Lung (tissue), 12 donors: ENCODE results near the gene STIM2. TPM values are rescaled to one million over a fixed set of nuclear protein-coding genes. Genes with fewer than 3 reads are reported as not detected.

Experiments used
- ATAC-seq: fragments of 200-7000 bp; cut with Tn5 transposase; one replicate; pipeline ENCODE4 v1.9.1; 2020; ENCODE audit warnings: moderate number of reproducible peaks; ENCODE audit not compliant: insufficient read depth, low FRiP score
- DNase-seq, 3 donors: peaks; one replicate each; pipeline ENCODE4 v3.0.0-alpha.2; 2013 to 2017
- H3K27ac ChIP-seq, 2 donors: one replicate each; pipeline ENCODE4 v1.5.1; 2013; ENCODE audit warnings: mild to moderate bottlenecking in 2 of 2, moderate library complexity in 2 of 2, control low read depth in 1 of 2, inconsistent platforms in 1 of 2, low read depth in 1 of 2, low read length in 1 of 2
- H3K27me3 ChIP-seq, 3 donors: one replicate each; pipeline ENCODE4 v1.5.1; 2013; ENCODE audit warnings: low read length in 2 of 3; ENCODE audit not compliant: control insufficient read depth in 3 of 3, insufficient read depth in 3 of 3
- H3K36me3 ChIP-seq, 4 donors: one replicate each; pipeline ENCODE4 v1.5.1; 2013; ENCODE audit warnings: low read length in 4 of 4, mild to moderate bottlenecking in 1 of 4, moderate library complexity in 1 of 4; ENCODE audit not compliant: control insufficient read depth in 4 of 4, insufficient read depth in 4 of 4
- H3K4me1 ChIP-seq, 5 donors: one replicate each; pipeline ENCODE4 v1.5.1; 2013; ENCODE audit warnings: low read length in 5 of 5, mild to moderate bottlenecking in 2 of 5, moderate library complexity in 1 of 5; ENCODE audit not compliant: control insufficient read depth in 5 of 5, insufficient read depth in 5 of 5
- H3K4me3 ChIP-seq: one replicate; pipeline ENCODE4 v1.5.1; 2013; ENCODE audit warnings: mild to moderate bottlenecking, control low read depth, moderate library complexity
- H3K9ac ChIP-seq, 2 donors: one replicate each; pipeline ENCODE4 v1.5.1; 2013; ENCODE audit warnings: low read length in 2 of 2, control low read depth in 1 of 2; ENCODE audit not compliant: insufficient read depth in 1 of 2
- H3K9me3 ChIP-seq, 4 donors: one replicate each; pipeline ENCODE4 v1.5.1; 2013; ENCODE audit warnings: low read length in 3 of 4, mild to moderate bottlenecking in 1 of 4, moderate library complexity in 1 of 4; ENCODE audit not compliant: control insufficient read depth in 4 of 4, insufficient read depth in 3 of 4
- WGBS, 2 donors: extraction: QIAGEN DNeasy Blood & Tissue Kit; methylation state at CpG; one replicate each; pipeline ENCODE4 v1.1.7; 2013; 5-methylcytosine and 5-hydroxymethylcytosine counted together
- polyA plus RNA-seq, 2 donors: library from polyadenylated mRNA; stranded (reverse); fragments of 200-250 nt; gene quantifications; one replicate each; pipeline ENCODE4 v1.2.1, GENCODE V29; 2013
- total RNA-seq, 2 donors: library from RNA; depleted of rRNA in 1 of 2; stranded (reverse); fragments of >200 nt in 1 of 2; gene quantifications; one replicate each; pipeline ENCODE4 v1.2.1, GENCODE V29; 2014 to 2021
- TF ChIP-seq, protein P1 (sequence below): IDR thresholded peaks from 2 replicates; pipeline ENCODE4 v1.5.1; 2012; ENCODE audit warnings: mild to moderate bottlenecking; ENCODE audit errors: control extremely low read depth, extremely low read depth
- donor health status: control.
- donor health status: control.
- donor health status: Bipolar disorder and iron deficiency.
- donor health status: healthy.
- donor health status: DM: yes; HTN: yes; CAD: no.

The STIM2 gene
- total and polyA plus RNA-seq, 4 donors, result 12.7 to 35.5 (median 25.9) TPM

DNA sequence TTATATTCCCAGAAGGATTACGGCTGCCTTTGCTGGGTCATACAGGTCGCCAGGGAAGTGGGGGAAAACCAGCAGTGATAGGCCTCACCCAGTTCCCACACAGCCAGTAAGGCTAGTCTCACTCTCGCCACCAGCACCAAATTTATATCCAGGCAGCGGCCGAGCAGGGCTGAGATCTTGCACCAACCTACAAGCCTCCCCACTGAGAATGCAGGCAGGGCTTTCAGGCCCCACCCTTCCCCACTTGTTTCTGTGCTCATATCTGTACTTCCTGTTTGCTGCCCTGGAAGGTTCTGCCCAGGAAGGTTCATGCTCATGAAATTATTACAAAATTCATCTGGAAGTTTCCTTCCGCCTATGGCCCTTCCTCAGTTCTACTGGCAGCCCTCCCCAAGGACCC is 179.7 kb downstream of the STIM2 start:
- H3K9ac ChIP-seq, result no peak overlapping the region
- no peaks in the 10 kb centered on the region for H3K36me3 ChIP-seq
- ATAC-seq (no peak), DNase-seq (no peak)
- 63 to 72% methylated on average over 6 of the region's 6 CpGs for WGBS, 2 donors
- no peak overlapping the region for H3K27ac ChIP-seq
- H3K4me1 ChIP-seq, result peaks cover 0 to 5% (median 0%) of the 10 kb centered on the region in 5 donors
- H3K4me3 ChIP-seq, result no peak overlapping the region
- peaks cover 0 to 5% (median 3%) of the 10 kb centered on the region in 4 donors for H3K9me3 ChIP-seq
- TF ChIP-seq, protein P1, sequence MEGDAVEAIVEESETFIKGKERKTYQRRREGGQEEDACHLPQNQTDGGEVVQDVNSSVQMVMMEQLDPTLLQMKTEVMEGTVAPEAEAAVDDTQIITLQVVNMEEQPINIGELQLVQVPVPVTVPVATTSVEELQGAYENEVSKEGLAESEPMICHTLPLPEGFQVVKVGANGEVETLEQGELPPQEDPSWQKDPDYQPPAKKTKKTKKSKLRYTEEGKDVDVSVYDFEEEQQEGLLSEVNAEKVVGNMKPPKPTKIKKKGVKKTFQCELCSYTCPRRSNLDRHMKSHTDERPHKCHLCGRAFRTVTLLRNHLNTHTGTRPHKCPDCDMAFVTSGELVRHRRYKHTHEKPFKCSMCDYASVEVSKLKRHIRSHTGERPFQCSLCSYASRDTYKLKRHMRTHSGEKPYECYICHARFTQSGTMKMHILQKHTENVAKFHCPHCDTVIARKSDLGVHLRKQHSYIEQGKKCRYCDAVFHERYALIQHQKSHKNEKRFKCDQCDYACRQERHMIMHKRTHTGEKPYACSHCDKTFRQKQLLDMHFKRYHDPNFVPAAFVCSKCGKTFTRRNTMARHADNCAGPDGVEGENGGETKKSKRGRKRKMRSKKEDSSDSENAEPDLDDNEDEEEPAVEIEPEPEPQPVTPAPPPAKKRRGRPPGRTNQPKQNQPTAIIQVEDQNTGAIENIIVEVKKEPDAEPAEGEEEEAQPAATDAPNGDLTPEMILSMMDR, result no peak
- H3K27me3 ChIP-seq, result no peaks in the 10 kb centered on the region

DNA sequence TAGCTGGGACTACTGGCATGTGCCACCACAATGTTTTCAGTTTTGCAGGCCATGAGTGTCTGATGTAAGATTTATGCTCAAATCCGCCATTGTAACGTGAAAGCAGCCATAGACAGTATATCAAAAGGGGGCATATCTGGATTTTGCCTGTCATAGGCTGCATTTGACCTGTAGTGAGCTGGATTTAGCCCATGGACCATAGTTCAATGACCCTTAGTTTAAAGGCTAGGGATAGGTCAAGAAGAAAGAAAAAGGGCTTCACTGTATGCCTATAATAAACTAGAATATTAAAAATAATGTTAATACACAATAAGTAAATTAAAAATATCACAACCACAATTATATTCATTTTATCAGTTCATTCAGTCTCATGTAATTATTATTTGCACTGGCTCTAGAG is 181.8 kb downstream of the STIM2 start:
- no peaks in the 10 kb centered on the region for H3K36me3 ChIP-seq
- H3K9me3 ChIP-seq, result peaks cover 0 to 4% (median 1%) of the 10 kb centered on the region in 4 donors
- DNase-seq, result no peak
- ATAC-seq, result no peak
- WGBS, 2 donors, result 92 to 96% methylated on average over 2 of the region's 2 CpGs
- peaks cover 0 to 5% (median 0%) of the 10 kb centered on the region in 5 donors for H3K4me1 ChIP-seq
- no peak overlapping the region for H3K9ac ChIP-seq
- TF ChIP-seq, protein P1, result no peak
- no peak overlapping the region for H3K27ac ChIP-seq
- H3K27me3 ChIP-seq, result no peaks in the 10 kb centered on the region
- no peak overlapping the region for H3K4me3 ChIP-seq

DNA sequence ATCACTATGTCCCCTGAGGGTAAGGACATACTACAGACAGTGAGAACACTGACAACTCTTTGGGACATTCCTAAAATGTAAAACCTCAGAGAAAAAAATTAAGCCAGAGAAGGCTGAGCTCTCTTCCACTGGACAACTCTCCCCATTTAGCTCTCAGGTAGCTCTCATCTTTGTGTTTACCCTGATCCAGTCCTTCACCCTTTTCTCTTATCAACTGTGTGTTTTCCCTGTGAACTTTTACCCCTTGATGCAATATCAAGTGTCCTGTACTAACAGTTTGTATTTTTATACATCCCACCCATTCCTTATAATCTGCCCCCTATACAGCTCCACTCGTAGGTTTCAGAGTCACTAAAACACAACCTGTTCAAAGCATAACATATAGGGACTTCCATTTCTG is 182.6 kb downstream of the STIM2 start:
- H3K9me3 ChIP-seq, result peaks cover 0 to 4% (median 1%) of the 10 kb centered on the region in 4 donors
- no peak for DNase-seq
- H3K4me1 ChIP-seq, result peaks cover 0 to 6% (median 0%) of the 10 kb centered on the region in 5 donors
- no peak for ATAC-seq
- H3K27me3 ChIP-seq, result no peaks in the 10 kb centered on the region
- no peak overlapping the region for H3K4me3 ChIP-seq
- H3K36me3 ChIP-seq, result no peaks in the 10 kb centered on the region
- H3K27ac ChIP-seq, result no peak overlapping the region
- WGBS, 2 donors, result 80 to 95% methylated on average over 1 of the region's 1 CpG
- TF ChIP-seq, protein P1, result no peak
- H3K9ac ChIP-seq, result no peak overlapping the region

DNA sequence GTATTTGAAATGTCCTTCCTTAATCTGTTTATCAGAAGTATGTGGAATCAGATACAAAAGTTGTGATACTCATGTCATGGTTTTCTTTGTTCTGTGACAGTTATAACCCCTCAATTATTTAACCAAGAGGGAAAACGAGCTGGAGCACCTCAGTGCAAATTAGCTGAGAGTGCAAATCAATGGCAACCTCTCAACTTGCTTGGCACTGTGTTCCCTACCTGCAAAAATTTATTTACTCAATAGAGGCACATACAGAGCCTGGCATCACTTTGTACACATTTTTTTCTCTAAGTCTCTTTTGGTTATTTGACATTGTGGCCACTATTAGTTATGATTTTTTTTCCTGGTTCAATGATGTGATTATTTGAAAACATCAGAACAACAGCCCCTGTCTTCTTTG is 186.2 kb downstream of the STIM2 start:
- no peak for ATAC-seq
- TF ChIP-seq, protein P1, result no peak
- no peak overlapping the region for H3K9ac ChIP-seq

More for the DNA sequence above, 186.2 kb downstream of the STIM2 start:
- peaks cover 0 to 4% (median 1%) of the 10 kb centered on the region in 4 donors for H3K9me3 ChIP-seq
- H3K36me3 ChIP-seq, result no peaks in the 10 kb centered on the region
- DNase-seq, result no peak
- H3K4me1 ChIP-seq, result peaks cover 0 to 7% (median 0%) of the 10 kb centered on the region in 5 donors
- no peaks in the 10 kb centered on the region for H3K27me3 ChIP-seq
- no peak overlapping the region for H3K27ac ChIP-seq
- 26 to 48% methylated on average over 1 of the region's 1 CpG for WGBS, 2 donors
- H3K4me3 ChIP-seq, result no peak overlapping the region
